ELR (cell line): ENCODE results near the gene SEMA3F.
A peak's percentile ranks its signal among the peaks of the same experiment; 100 is the strongest.

Experiments
- DNase-seq: peaks from one replicate; pipeline ENCODE4 v3.0.0-alpha.2; 2015; ENCODE audit warnings: low read depth

The SEMA3F gene

GRCh38 chr3:50156549-50157493 is 1.7 kb downstream of the SEMA3F start:
- no peak for DNase-seq

DNA sequence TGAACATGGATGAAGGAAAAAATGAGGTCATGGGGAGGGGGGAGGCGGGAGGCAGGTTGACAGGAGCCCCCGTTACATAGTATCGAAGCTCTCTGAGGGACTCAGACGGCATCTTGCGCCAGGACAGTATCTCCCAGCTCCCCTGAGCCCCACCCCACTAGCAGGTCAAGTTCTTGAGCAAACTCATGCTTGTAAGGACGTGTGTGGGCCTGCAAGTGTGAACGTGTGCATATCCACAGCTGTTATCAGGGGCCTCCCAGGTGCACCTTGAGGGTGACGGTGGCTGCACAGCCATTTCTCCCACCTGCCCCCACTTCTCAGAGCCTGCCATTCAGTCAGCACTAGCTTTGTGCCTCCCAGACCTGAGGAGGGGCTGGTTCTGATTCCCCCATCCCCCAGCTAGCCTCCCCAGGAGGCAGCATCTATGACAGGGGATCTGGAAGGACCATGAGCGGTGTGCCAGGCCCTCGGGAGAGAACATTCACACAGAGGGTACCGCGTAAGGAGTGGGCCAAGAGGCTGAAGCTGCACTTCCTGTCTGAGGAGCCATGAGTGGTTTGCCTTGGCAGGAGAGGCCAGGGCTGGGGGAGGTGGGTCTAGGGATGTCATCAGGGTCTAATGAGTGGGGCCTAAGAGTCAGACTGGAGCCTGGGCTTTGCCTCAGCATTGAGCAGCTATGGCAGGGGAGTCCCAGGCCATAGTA is 2.9 kb downstream of the SEMA3F start:
- DNase-seq = no peak

DNA sequence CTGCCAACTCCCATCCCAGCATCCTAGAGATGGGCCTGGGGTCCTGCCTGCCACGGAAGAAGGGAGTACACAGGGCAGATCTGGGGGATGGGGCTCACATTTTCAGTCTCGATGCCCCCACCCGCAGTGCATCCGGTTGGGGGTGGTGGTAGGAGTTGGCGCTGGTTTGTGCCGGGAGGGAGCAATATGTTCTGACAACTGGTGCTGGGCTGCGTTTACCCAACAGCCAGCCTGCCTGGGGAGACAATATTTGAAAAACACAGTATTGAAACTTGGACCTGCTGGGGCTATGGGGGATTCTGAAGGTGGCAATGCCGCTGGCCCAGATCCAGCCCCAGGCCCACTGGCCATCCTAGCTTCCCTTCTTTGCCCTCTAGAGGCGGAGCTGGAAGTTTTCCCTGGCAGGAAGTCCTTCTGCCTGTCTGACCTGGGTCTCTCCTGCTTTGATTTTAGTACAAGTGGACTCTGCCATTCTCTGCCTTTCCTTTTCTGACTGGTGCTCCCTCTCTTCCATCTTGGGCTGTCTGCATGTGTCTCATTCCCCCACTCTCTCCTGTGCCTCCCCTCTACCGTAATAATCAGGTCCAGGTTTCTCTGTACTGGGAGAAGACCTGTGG is 3.5 kb downstream of the SEMA3F start:
- DNase-seq = no peak

DNA sequence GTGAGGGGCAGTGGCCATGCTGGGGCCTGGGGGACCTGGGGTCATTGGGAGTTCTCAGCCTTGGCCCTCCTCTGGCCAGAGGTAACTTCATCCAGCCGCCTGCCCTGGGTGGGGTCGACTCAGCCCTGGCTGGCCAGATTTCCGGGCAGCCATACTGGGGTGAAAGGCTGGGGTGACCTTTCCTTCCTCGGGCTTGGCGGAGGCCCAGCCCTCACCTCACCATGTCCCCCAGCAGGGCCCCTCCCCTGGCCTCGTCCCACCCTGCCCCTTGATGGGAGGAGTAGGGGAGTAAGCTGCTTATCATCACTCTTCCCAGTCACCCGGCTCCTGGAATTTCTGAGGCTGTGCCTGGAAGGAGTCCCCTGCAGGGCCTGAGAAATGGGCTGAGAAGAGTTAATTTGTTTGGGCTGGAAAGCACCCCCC is 5.4 kb downstream of the SEMA3F start:
- no peak for DNase-seq

DNA sequence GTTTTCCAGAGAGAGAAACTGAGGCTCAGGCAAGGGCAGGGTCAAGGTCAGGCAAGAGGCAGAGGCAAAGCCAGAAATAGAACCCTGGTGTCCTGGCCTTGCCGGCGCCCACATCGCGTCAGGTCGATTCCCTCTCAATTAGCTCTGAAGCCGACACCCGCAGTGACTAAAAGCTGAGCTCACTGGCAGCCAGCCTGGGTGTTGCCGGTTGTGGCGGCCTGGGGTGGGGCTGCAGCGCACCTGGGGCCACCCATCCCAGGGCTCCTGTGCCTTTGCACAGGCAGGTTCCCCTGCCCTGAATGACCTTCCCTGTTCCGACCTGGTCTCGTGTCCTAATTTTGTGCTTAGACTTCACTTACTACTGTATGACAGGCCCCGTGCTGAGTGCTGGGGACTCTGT is 6.2 kb downstream of the SEMA3F start:
- DNase-seq = no peak

GRCh38 chr3:50162034-50162883 is 7.1 kb downstream of the SEMA3F start:
- DNase-seq = no peak

GRCh38 chr3:50163572-50164455 is 8.7 kb downstream of the SEMA3F start:
- peak; percentile 93 for DNase-seq

GRCh38 chr3:50164481-50164880 is 9.4 kb downstream of the SEMA3F start:
- DNase-seq = no peak

DNA sequence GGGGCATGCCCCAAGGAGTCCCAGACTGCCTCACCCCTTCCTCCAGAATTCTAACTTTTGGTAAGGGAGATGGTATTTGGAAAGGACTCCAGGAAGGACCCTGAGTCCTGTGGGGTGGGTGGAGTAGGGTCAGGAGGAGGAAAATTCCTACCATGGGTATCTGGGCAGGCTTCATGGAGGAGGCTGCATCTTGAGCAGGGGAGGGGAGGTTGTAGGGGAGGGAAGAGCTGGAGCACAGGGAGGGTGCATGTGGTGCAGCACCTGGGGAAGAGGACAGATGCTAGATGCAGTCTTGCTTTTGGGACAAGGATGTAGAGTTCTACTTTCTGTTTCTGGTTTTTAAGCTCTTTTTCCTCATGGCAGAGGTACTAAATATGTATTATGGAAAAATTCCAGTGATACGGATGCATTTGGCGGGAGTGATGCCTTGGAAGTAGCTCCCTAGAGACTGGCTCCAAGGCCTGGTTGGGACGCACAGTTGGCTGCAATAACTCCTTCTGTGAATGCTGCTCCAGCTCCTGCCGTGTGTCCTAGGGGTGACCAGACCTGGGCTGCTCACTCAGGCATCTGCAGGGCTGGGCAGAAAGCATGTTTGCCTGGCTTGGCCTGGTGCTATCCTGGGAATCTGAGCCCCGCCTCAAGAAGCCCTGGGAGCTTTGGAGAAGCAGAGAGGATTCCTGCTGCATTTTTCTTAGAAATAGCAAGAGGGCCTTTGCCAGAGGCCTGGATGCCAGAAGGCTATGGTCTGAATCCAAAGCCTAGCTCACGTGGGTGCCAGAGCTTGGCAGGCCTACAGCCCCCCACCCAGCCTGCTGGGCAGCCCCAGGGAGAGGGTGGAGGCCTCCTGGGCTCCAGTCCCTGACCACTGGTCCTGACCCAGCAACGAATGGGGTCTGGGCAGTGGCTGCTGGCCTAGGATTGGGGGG is 10.1 kb downstream of the SEMA3F start:
- no peak for DNase-seq

DNA sequence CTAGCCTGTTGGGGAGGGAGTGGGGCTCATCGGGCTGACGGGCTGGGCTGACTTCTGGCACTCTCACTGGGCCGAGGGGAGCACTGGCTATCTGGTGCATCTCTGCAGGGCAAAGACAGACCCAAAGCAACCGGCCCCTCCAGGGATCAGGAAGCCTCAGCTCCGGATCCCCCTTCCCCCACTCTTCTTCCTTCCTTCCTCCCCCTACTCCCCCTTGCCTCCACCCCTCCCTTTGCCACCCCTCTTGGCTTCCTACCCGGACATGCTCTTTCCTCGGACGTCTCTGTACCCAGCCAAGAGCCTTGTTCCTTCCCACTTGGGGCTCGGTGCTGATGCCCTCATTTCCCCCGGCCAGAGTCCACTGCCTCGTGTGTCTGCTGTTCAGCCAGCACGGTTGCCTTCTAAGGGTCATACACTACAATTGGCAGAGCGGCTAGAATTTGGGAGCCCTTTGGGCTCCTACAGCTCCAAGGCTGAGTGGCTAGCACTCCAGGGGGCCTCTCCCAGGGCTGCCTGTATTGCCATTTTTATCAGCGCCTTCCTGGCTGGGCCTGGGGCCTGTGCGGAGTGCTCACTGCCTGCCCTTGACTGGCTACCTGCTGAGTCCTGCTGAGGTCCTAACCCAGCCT is 10.9 kb downstream of the SEMA3F start:
- no peak for DNase-seq

- DNase-seq = no peak
Measured at GRCh38 chr3:50166620-50167019, 11.5 kb downstream of the SEMA3F start.

DNA sequence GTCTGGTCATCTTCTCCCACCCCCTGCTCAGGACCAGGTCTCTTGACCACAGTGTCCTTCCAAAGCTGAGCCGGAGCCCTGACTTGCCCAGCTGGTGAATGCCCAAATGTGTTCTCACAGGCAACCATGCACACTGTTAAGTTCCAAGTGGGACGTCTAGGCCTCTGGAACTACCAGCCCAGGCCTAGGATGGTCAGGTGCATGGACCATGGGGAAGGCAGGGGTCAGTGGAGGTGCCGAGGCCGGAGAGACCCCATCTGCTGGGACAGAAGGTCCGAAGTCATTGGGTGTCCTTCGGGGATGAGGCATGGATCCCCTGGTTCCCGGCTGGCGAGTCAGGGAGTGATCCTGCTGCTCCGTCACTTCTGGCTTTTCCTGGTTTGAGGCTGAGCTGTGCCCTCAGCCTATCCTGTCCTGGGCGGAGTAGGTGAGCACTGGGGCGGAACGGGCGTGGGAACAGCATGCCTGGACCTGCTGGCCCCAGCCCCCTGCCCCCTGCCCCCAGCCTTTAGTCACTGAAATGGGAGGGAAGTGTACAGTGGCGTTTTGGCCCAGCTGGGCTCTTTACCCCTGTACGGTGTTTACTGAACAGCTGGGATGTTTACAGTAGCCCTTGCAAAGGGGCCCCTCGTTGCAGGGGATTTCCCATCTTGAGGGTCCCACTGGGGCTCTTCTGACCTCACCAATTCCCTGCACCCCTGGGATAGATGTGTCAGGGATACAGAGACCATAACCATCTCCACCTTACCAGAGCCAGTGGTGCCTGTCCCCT is 12.1 kb downstream of the SEMA3F start:
- peak; percentile 46 for DNase-seq

DNA sequence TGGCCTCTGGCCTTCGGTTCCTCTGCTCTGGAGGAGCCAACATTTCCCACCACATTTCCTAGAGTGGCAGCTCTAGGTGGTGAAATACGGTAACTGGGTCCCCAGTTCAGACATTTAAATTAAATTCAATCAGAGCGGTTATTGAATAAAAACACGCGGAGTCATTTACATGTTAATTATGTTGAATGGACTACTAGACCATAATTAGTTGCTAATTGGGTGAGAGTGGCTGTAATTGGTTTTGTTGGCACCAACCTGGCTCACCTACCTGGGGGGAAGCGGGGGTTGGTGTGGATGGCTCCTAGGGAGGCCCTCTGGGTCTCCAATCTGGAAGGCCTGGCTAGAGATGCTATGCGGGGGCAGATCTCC is 12.7 kb downstream of the SEMA3F start:
- no peak for DNase-seq

DNA sequence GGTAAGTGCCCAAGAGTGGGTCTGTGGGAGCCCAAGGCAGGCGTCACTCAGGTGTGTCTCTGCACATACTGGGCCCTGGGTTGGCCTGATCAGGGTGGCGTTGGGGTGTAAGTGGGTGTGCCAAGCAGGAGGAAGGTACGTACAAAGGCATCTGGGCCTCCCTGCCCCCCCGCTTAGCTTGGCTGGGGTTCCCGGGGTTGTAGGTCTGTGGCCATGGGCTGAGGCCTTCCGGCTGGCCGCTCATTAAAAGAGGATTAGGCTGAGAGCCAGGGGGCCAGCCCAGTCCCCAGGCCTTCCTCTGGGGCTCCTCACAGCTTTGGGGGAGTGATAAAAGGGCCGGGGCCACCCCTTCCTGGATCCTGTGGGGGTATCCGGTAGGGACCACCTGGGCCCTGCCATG is 13.3 kb downstream of the SEMA3F start:
- DNase-seq = no peak

DNA sequence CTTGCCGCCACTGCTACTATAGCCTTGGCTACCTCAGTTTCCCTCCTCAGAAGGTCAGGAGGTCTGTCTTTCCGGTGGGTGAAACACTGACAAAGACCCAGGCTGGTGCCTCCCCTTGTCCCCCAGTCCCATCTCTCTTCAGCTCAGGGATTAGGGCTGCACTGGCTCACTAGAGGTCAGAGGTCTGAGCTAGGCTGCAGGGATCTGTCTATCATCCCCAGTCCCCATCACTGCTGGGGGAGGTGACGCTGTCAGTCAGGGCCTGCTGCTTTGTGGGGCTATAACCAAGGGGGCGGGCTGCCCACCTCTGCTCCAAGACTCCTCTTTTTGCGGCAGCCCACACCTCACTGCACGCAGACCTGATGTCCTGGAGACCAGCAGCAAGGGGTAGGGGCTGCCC is 13.7 kb downstream of the SEMA3F start:
- no peak for DNase-seq

DNA sequence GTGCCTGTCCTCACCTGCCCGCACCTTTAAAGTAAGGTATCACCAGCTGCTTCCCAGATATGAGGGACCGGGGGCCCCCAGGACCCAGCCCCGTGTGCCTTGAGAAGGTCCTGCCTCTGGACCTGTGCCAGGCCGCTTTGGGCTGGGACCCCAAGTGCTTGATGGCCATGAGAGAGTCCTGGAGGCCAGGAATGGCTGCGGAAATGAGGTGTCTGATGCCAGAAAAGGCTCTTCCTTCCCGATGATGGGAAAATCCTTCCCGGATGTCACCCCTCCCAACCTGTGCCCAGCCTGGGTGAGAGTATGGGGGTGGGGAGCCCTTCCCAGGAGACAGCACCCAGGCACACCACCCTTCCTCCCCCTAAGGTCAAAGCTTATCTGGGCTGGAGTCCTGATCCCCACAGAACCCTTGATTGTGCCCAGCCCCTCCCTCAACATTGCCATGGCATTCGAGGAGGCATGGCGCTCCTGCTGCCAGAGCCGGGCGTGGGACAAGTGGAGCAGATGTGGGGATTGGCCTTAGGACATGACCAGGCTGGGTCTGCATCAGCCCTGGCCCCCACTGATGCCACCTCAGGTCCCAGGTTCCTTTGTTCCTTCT is 14.2 kb downstream of the SEMA3F start:
- DNase-seq = no peak

DNA sequence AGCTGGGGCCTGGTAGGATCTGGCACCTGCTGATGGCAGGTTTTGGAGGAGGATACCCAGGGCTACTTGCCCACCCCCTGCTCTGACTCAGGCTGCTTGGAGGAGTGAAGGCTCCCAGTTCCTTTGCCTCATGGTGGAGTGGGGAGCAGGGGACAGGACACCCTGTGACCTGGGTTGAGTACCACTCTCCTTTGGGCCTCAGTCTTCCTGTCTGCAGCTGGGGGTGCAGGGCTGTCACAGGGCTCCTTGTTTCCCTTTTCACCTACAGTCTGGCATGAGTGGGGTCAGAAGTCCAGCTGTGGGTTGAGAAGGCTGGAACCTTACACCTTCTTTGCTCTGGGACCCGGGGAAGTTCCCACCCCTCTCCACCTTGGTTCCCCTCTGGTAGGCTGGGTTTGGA is 14.7 kb downstream of the SEMA3F start:
- no peak for DNase-seq

- peak; percentile 92 for DNase-seq
Measured at GRCh38 chr3:50170689-50171088, 15.6 kb downstream of the SEMA3F start.
